NCI-H1436 treated with DMSO at 0.1 percent for 48 hours (cell line): ENCODE results near the gene CHURC1.

Source experiments
- DNase-seq: peaks from one replicate; lab custom pipeline; 2025; lab: John Stamatoyannopoulos, UW

The CHURC1 gene

GRCh38 chr14:64914237-64915028, at the start of gene CHURC1:
Gene CHURC1 (plus strand): TSS chr14:64914455. CDS start chr14:64914496, 41 bp downstream.
- DNase-seq: peak; percentile 95

- DNase-seq: no peak
These were observed 49.1 kb upstream of the CHURC1 start for GRCh38 chr14:64865109-64865508.

- no peak for DNase-seq
These were observed 48.3 kb upstream of the CHURC1 start for GRCh38 chr14:64865992-64866391.

GRCh38 chr14:64867182-64867581, 47.1 kb upstream of the CHURC1 start:
- DNase-seq: no peak

GRCh38 chr14:64868379-64868778, 45.9 kb upstream of the CHURC1 start:
- no peak for DNase-seq

GRCh38 chr14:64868841-64869240, 45.4 kb upstream of the CHURC1 start:
- DNase-seq: no peak

GRCh38 chr14:64870160-64870559, 44.1 kb upstream of the CHURC1 start:
- DNase-seq: no peak

GRCh38 chr14:64871344-64871743, 42.9 kb upstream of the CHURC1 start:
- DNase-seq: no peak

- DNase-seq: no peak
These were observed 40.6 kb upstream of the CHURC1 start for GRCh38 chr14:64873506-64874219.

GRCh38 chr14:64875350-64875749, 38.9 kb upstream of the CHURC1 start:
- no peak for DNase-seq

GRCh38 chr14:64877846-64878245, 36.4 kb upstream of the CHURC1 start:
- no peak for DNase-seq

- no peak for DNase-seq
These were observed 35.2 kb upstream of the CHURC1 start for GRCh38 chr14:64878837-64879634.

GRCh38 chr14:64879635-64880220, 34.5 kb upstream of the CHURC1 start, which contains the start of gene SPTB:
Gene SPTB (minus strand): TSS chr14:64879907. CDS start chr14:64823094, 56,813 bp downstream.
- DNase-seq: no peak

- DNase-seq: no peak
These were observed 33.8 kb upstream of the CHURC1 start for GRCh38 chr14:64880221-64881121.

- no peak for DNase-seq
These were observed 28.7 kb upstream of the CHURC1 start for GRCh38 chr14:64885559-64885958.

GRCh38 chr14:64889352-64889751, 24.9 kb upstream of the CHURC1 start:
- no peak for DNase-seq

- DNase-seq: no peak
These were observed 22.9 kb upstream of the CHURC1 start for GRCh38 chr14:64891173-64891838.

- DNase-seq: peak; percentile 53
These were observed 22.3 kb upstream of the CHURC1 start for GRCh38 chr14:64891839-64892375.

- no peak for DNase-seq
These were observed 14.3 kb upstream of the CHURC1 start for GRCh38 chr14:64899958-64900357.

GRCh38 chr14:64906022-64906421, 8.2 kb upstream of the CHURC1 start:
- no peak for DNase-seq
